ENCODE results near the gene GATA3. TPM values are rescaled to one million over a fixed set of nuclear protein-coding genes. Genes with fewer than 3 reads are reported as not detected.

Gene GATA3
- total RNA-seq, 2 experiments from 2014 or later = 24.4 to 27.2 TPM

DNA sequence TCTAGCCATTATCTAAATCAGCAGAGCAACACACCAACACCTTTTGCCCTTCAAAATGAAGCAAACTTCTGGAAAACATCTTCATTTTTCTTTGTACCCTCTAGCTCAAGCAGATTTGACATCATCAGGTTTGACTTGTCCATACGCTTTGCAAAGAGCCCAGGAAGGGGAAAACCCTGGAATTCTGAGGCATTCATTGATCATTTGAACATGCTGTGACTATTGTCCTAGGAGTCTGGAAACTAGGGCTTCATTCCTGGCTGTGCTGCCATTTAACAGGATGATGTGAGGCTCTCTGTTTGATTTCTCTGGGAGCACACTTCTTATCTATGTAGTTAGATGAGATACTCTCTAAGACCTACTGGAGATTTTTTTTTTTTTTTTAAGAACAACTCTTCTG is 23.5 kb downstream of the GATA3 start:
- no peaks in the 10 kb centered on the region for H3K9me3 Mint-ChIP-seq
- ATAC-seq (no peak), DNase-seq (no peak)
- peaks cover 37% of the 10 kb centered on the region for H3K36me3 Mint-ChIP-seq (ENCODE audit: low read depth)
- CTCF ChIA-PET = interaction anchor here (1.2 kb wide), 1 partner anchor 26 kb away, joined by 3 read pairs; no protein-coding TSS in a partner anchor
- no peak overlapping the region for H3K4me3 Mint-ChIP-seq
- TF ChIP-seq, protein P1, sequence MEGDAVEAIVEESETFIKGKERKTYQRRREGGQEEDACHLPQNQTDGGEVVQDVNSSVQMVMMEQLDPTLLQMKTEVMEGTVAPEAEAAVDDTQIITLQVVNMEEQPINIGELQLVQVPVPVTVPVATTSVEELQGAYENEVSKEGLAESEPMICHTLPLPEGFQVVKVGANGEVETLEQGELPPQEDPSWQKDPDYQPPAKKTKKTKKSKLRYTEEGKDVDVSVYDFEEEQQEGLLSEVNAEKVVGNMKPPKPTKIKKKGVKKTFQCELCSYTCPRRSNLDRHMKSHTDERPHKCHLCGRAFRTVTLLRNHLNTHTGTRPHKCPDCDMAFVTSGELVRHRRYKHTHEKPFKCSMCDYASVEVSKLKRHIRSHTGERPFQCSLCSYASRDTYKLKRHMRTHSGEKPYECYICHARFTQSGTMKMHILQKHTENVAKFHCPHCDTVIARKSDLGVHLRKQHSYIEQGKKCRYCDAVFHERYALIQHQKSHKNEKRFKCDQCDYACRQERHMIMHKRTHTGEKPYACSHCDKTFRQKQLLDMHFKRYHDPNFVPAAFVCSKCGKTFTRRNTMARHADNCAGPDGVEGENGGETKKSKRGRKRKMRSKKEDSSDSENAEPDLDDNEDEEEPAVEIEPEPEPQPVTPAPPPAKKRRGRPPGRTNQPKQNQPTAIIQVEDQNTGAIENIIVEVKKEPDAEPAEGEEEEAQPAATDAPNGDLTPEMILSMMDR (IDR thresholded peaks at IDR 0.05) = no peak
- peaks cover 12% of the 10 kb centered on the region for H3K4me1 Mint-ChIP-seq (ENCODE audit: low read depth)
- H3K27ac Mint-ChIP-seq = no peak overlapping the region
- H3K27me3 Mint-ChIP-seq = no peaks in the 10 kb centered on the region
- POLR2A ChIA-PET = interaction anchor here (0.8 to 1.0 kb wide), 2 partner anchors 32 to 188 kb away, joined by 3 to 4 read pairs; no protein-coding TSS in a partner anchor
- intact Hi-C loops (cut with micrococcal nuclease) = no loop called here

DNA sequence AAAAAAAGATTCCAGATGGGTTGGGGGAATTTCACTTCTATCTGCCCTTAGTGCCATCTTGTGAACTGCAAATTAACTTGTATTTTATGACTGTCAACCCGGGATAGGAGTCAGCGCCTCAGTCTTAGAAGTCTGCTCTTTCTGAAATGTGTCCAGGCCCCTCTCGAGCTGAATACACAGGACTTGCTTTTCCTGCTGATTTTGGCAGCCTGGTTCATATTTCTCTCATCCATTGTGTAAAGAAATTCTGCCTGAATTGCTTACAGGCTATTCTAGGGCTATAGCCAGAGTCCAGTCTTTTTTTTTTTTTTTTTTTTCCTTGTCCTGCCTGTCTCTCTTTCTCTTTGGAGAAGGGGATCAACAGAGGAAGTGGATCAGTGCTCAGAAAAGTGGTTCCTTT is 24.6 kb downstream of the GATA3 start:
- no peak overlapping the region for H3K27ac Mint-ChIP-seq
- ChIA-PET POLR2A (no interaction called here), CTCF (no interaction called here)
- no peak for ATAC-seq
- H3K4me3 Mint-ChIP-seq = no peak overlapping the region
- intact Hi-C loops (cut with micrococcal nuclease) = no loop called here
- peaks cover 27% of the 10 kb centered on the region for H3K36me3 Mint-ChIP-seq (ENCODE audit: low read depth)
- H3K4me1 Mint-ChIP-seq (ENCODE audit: low read depth) = peaks cover 2% of the 10 kb centered on the region
- DNase-seq = no peak
- no peaks in the 10 kb centered on the region for H3K27me3 Mint-ChIP-seq
- TF ChIP-seq, protein P1 (IDR thresholded peaks at IDR 0.05) = no peak
- no peaks in the 10 kb centered on the region for H3K9me3 Mint-ChIP-seq

DNA sequence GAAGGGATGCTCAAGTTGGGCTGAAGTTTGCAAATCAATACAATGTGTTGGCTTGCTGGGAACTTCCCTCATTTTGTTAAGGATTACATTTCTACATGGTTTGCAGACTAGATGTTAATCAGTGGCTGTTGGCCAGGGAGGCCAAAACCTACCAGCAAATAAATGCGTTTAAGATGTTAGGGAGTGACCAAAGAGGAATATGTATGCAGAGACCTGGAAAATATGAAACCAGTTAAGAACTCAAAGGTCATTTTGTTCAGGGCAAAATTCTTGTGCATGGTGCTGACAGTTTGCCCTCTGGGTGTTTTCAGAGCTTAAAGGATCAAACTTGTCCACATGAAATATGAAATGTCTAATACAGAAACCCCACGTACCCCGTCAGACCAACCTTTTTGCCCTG is 30.3 kb downstream of the GATA3 start:
- Mint-ChIP-seq H3K27ac (no peak overlapping the region), H3K9me3 (no peaks in the 10 kb centered on the region), H3K4me3 (no peak overlapping the region), H3K4me1 (ENCODE audit: low read depth) (peaks cover 20% of the 10 kb centered on the region), H3K27me3 (no peaks in the 10 kb centered on the region), H3K36me3 (ENCODE audit: low read depth) (peaks cover 14% of the 10 kb centered on the region)
- no peak for ATAC-seq
- CTCF ChIA-PET = no interaction called here
- intact Hi-C loops (cut with micrococcal nuclease) = no loop called here
- no peak for DNase-seq
- POLR2A ChIA-PET = interaction anchor here (1.1 to 1.3 kb wide), 2 partner anchors 9 to 157 kb away, joined by 3 to 4 read pairs; no protein-coding TSS in a partner anchor
- TF ChIP-seq, protein P1 (IDR thresholded peaks at IDR 0.05) = no peak

DNA sequence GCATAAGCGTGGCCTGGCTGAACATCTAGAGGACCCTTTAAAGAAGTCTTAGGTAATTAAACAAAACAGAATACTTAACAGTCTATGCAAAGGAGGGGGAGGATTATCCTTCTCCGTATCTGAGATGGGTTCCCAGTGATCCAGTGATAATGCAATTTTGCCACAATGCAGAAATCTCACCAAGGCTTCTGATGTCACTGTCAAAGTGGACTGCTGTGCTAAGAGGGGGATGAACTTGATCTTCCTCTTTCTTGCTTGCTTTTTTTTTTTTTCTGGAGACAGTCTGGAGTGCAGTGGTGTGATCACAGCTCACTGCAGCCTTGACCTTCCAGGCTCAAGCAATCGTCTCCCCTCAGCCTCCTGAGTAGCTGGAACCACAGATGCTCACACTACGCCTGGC is 30.8 kb downstream of the GATA3 start:
- ChIA-PET POLR2A (no interaction called here), CTCF (no interaction called here)
- Mint-ChIP-seq H3K36me3 (ENCODE audit: low read depth) (peaks cover 14% of the 10 kb centered on the region), H3K27ac (no peak overlapping the region), H3K4me3 (no peak overlapping the region), H3K4me1 (ENCODE audit: low read depth) (peaks cover 20% of the 10 kb centered on the region), H3K9me3 (no peaks in the 10 kb centered on the region), H3K27me3 (no peaks in the 10 kb centered on the region)
- DNase-seq (no peak), ATAC-seq (no peak)
- intact Hi-C loops (cut with micrococcal nuclease) = no loop called here
- TF ChIP-seq, protein P1 (IDR thresholded peaks at IDR 0.05) = no peak

DNA sequence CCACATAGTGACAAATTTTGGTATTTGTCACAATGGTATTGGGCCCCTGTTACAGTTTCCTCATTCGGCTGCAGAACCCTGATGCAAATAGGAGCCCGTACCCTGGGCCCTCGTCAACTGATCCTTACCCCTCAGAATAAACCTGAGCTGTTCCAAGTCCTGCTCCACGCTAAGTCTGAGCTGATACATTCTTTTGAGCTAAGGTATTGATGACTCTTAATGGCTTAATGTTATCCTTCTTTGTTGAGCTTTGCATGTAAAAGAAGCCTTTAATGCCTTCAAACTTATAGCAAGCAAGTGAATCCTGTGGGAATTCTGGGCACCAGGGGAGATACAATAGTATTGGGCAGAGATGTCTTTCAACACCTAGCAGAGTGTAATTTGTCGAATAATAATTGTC is 31.8 kb downstream of the GATA3 start:
- H3K36me3 Mint-ChIP-seq (ENCODE audit: low read depth) = peaks cover 7% of the 10 kb centered on the region
- H3K4me3 Mint-ChIP-seq = no peak overlapping the region
- ATAC-seq (no peak), DNase-seq (no peak)
- ChIA-PET POLR2A (interaction anchor here (0.5 to 0.9 kb wide), 3 partner anchors 25 to 64 kb away, joined by 3 to 5 read pairs (median 3); no protein-coding TSS in a partner anchor), CTCF (interaction anchor here (1.0 kb wide), 1 partner anchor 11 kb away, joined by 6 read pairs; no protein-coding TSS in a partner anchor)
- H3K4me1 Mint-ChIP-seq (ENCODE audit: low read depth) = peaks cover 20% of the 10 kb centered on the region
- H3K27me3 Mint-ChIP-seq = no peaks in the 10 kb centered on the region
- no peaks in the 10 kb centered on the region for H3K9me3 Mint-ChIP-seq
- no peak overlapping the region for H3K27ac Mint-ChIP-seq
- TF ChIP-seq, protein P1 (IDR thresholded peaks at IDR 0.05) = no peak
- intact Hi-C loops (cut with micrococcal nuclease) = no loop called here

Data from activated CD8-positive, alpha-beta T cell treated with anti-CD3 and anti-CD28 coated beads for 36 hours (primary cell).